PC-3 (cell line): ENCODE measurements around the gene C2orf74. TPM values are rescaled to one million over a fixed set of nuclear protein-coding genes. Genes with fewer than 3 reads are reported as not detected.

Experiments used
- ATAC-seq: fragments of 200-7000 bp; cut with Tn5 transposase; 2 replicates; pipeline ENCODE4 v1.9.1; 2020; ENCODE audit warnings: mild to moderate bottlenecking, moderate library complexity
- BruUV-seq: library from RNA; stranded (reverse); fragments of 400-500 nt; replicated peaks from 2 replicates; lab custom pipeline; 2021; lab: Mats Ljungman, UMichigan
- CTCF ChIA-PET: fragments of 300-600 bp; sonication (Branson Sonifier 250); formaldehyde crosslinking; loops from one replicate; lab custom pipeline; 2022; ENCODE audit warnings: antibody characterized with exemption; lab: Charles Lee
- POLR2A ChIA-PET: fragments of 300-600 bp; sonication (Branson Sonifier 250); formaldehyde crosslinking; loops from one replicate; lab custom pipeline; 2022; ENCODE audit warnings: antibody characterized with exemption; ENCODE audit not compliant: unreplicated experiment; lab: Charles Lee
- DNase-seq: peaks from one replicate; pipeline ENCODE4 v3.0.0-alpha.2; 2015
- H2AFZ ChIP-seq: fragments of 300-600 bp; sonication (generic); 2 replicates; pipeline ENCODE4 v1.6.0; 2016; ENCODE audit warnings: antibody characterized with exemption, low read length
- H3F3A ChIP-seq: fragments of 300-600 bp; sonication (generic); one replicate; pipeline ENCODE4 v1.6.0; 2017; ENCODE audit warnings: antibody characterized with exemption, low read length, control low read depth, mild to moderate bottlenecking; ENCODE audit not compliant: unreplicated experiment
- H3K27ac ChIP-seq: fragments of 300-600 bp; sonication (generic); 2 replicates; pipeline ENCODE4 v1.5.1; 2016; ENCODE audit warnings: mild to moderate bottlenecking, low read length
- H3K27me3 ChIP-seq: fragments of 300-600 bp; sonication (generic); 2 replicates; pipeline ENCODE4 v1.6.1; 2016; ENCODE audit warnings: low read length, mixed read lengths
- H3K36me3 ChIP-seq: fragments of 300-600 bp; sonication (generic); 2 replicates; pipeline ENCODE4 v1.6.1; 2016; ENCODE audit warnings: low read depth, mixed run types, low read length, mixed read lengths
- H3K4me1 ChIP-seq: fragments of 300-600 bp; sonication (generic); 2 replicates; pipeline ENCODE4 v1.5.1; 2016; ENCODE audit warnings: low read length; ENCODE audit not compliant: insufficient read depth
- H3K4me2 ChIP-seq: fragments of 300-600 bp; sonication (generic); 2 replicates; pipeline ENCODE4 v1.6.0; 2016; ENCODE audit warnings: low read length
- H3K4me3 ChIP-seq: fragments of 300-600 bp; sonication (generic); 2 replicates; pipeline ENCODE4 v1.5.1; 2016; ENCODE audit warnings: mild to moderate bottlenecking, low read length, mixed read lengths
- H3K79me2 ChIP-seq: fragments of 300-600 bp; sonication (generic); 2 replicates; pipeline ENCODE4 v1.6.1; 2017; ENCODE audit warnings: low read length, mixed read lengths
- H3K9ac ChIP-seq: fragments of 300-600 bp; sonication (generic); 2 replicates; pipeline ENCODE4 v1.6.0; 2016; ENCODE audit warnings: mild to moderate bottlenecking, low read length
- H3K9me2 ChIP-seq: fragments of 300-600 bp; sonication (generic); replicated peaks from 2 replicates; pipeline ENCODE4 v1.6.1; 2016; ENCODE audit warnings: mixed run types, low read length, mixed read lengths
- H3K9me3 ChIP-seq: fragments of 300-600 bp; sonication (generic); 2 replicates; pipeline ENCODE4 v1.6.1; 2016; ENCODE audit warnings: low read length, mixed read lengths
- H4K20me1 ChIP-seq: fragments of 300-600 bp; sonication (generic); 2 replicates; pipeline ENCODE4 v1.6.1; 2016; ENCODE audit warnings: low read length, mixed read lengths
- EZH2 ChIP-seq: fragments of 300-600 bp; sonication (generic); IDR thresholded peaks from one replicate; pipeline ENCODE4 v1.6.1; 2017; ENCODE audit warnings: antibody characterized with exemption, mild to moderate bottlenecking, low read length; ENCODE audit not compliant: unreplicated experiment
- EZH2phosphoT487 ChIP-seq: fragments of 300-600 bp; sonication (generic); IDR thresholded peaks from 2 replicates; pipeline ENCODE4 v1.6.1; 2018; ENCODE audit warnings: mild to moderate bottlenecking, antibody characterized with exemption, low read length, borderline replicate concordance
- intact Hi-C: fragments of 100-400 bp; cut with micrococcal nuclease; formaldehyde crosslinking; loops from 2 replicates; pipeline ENCODE4 v1.9.0; 2023
- total RNA-seq: library from RNA; depleted of rRNA; stranded (reverse); fragments of >200 nt; gene quantifications from 2 replicates; pipeline ENCODE4 v1.2.3, GENCODE V29; 2014
- TF ChIP-seq, protein P1 (sequence below): fragments of 300-600 bp; sonication (generic); conservative IDR thresholded peaks from 2 replicates; pipeline ENCODE4 v1.5.1; 2017; ENCODE audit warnings: antibody characterized with exemption, low read depth, mild to moderate bottlenecking, low read length

Gene C2orf74
- total RNA-seq, 1 experiment from 2014 or later: 16.8 TPM

DNA sequence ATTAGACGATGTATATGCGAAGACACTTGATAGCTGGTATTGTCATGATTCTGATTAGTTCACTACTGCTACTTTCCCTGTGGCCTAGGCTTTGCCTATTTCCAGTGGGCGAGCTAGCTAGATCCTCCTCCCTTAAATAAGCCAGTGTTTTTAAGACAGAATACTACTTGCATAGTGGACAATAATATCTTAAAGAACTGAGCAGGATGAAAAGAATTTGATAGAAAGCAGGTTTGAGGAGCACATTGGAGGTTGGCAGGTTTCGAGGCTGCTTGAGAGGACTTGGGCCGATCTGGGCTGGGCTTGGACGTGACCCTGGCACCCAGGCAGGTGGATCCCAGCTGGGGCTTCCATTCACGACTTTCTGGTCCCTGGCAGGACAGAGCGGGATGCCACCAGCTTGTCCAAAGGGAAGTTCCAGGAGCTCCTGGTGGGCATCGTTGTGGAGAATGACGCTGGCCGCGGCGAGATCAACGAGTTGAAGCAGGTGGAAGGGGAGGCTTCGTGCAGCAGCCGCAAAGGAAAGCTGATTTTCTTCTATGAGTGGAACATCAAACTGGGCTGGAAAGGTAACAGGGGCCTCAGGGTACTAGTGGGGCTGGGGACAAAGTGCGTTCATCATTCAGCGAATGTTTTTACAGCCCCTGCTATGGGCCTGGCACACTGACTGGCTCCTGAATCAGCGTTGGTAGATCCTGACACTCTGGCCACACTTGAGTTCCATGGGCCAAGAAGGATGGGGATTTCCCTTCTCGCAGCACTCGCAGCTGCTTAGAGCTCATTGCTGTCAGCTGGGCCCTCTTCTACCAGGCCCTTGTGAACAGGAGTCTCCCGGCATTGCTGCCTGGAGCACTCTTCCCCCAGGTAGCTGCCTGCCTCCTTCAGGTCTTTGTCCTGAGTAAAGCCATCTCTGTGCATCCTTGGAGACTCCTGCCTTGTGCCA lies 16.9 kb downstream of the C2orf74 start:
- intact Hi-C loops: no loop called here
- peaks cover 18% of the 10 kb centered on the region for H3K36me3 ChIP-seq
- H4K20me1 ChIP-seq: no peaks in the 10 kb centered on the region
- peaks cover 62% of the 10 kb centered on the region for H3K79me2 ChIP-seq
- H3K4me2 ChIP-seq: peak overlapping the region; percentile 92
- no peaks in the 10 kb centered on the region for H3F3A ChIP-seq
- H3K9me2 ChIP-seq: no peaks in the 10 kb centered on the region
- H3K9ac ChIP-seq: peak overlapping the region; percentile 99; the same call in 1 of the 2 replicates
- H3K9me3 ChIP-seq: no peaks in the 10 kb centered on the region
- ChIA-PET CTCF (interaction anchor here (0.8 kb wide), 1 partner anchor 43 kb away, joined by 3 read pairs; no protein-coding TSS in a partner anchor), POLR2A (no interaction called here)
- H3K4me3 ChIP-seq: peak overlapping the region; percentile 68
- no TSS peak for BruUV-seq
- ATAC-seq (peak; percentile 4; the same call in 1 of the 2 replicates), DNase-seq (peak; percentile 30)
- no peak overlapping the region for H2AFZ ChIP-seq
- no peak overlapping the region for H3K27ac ChIP-seq
- H3K27me3 ChIP-seq: no peaks in the 10 kb centered on the region
- H3K4me1 ChIP-seq: peaks cover 43% of the 10 kb centered on the region
- TF ChIP-seq, protein P1, sequence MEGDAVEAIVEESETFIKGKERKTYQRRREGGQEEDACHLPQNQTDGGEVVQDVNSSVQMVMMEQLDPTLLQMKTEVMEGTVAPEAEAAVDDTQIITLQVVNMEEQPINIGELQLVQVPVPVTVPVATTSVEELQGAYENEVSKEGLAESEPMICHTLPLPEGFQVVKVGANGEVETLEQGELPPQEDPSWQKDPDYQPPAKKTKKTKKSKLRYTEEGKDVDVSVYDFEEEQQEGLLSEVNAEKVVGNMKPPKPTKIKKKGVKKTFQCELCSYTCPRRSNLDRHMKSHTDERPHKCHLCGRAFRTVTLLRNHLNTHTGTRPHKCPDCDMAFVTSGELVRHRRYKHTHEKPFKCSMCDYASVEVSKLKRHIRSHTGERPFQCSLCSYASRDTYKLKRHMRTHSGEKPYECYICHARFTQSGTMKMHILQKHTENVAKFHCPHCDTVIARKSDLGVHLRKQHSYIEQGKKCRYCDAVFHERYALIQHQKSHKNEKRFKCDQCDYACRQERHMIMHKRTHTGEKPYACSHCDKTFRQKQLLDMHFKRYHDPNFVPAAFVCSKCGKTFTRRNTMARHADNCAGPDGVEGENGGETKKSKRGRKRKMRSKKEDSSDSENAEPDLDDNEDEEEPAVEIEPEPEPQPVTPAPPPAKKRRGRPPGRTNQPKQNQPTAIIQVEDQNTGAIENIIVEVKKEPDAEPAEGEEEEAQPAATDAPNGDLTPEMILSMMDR: no peak
- no peak for TF ChIP-seq EZH2
- no peak for TF ChIP-seq EZH2phosphoT487

DNA sequence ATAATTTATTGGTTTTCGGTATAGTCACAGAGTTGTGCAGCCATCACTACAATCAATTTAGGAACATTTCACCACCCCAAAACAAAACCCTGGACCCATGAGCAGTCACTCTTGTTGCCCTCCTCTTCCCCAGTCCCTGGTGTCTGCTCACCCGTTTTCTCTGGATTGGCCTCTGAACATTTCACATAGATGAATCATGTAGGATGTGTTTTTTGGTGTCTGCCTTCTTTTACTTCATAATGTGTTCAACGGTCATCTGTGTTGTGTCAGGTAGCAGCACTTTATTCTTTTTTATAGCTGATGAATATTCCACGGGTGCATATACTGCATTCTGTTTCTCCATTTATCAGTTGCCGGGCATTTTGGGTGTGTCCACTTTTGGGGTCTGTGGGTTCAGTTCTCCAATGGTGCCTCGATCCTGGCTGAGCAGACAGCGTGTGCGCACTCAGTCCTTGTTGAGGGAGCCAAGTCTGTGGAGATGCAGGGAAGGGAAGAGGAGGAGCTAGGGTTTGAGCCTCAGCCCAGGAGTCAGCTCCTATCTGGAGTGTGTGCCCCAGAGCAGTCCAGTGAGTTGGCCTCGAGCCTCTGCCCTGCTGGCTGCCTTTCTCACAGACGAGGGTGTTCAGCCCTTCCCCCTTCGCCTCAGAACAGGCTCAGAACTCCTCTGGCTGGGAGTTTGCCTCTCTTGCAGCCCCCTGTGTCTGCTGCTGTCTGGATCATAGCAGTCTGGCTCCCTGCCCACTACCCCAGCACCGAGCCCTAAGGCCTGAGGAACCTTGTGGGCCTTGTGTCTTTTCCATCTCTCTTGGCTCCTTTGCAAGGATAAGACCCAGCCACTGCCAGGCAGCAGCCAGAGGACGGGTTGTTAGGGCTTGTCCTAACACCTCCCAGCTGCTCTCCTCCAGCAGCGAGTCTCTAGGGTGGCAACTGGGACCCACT lies 18.0 kb downstream of the C2orf74 start:
- peaks cover 43% of the 10 kb centered on the region for H3K4me1 ChIP-seq
- H3K9me3 ChIP-seq: no peaks in the 10 kb centered on the region
- ATAC-seq (peak; percentile 4; the same call in 1 of the 2 replicates), DNase-seq (peak; percentile 47)
- H2AFZ ChIP-seq: no peak overlapping the region
- no peak overlapping the region for H3K9ac ChIP-seq
- H3K27me3 ChIP-seq: no peaks in the 10 kb centered on the region
- no peak for TF ChIP-seq EZH2phosphoT487
- TF ChIP-seq, protein P1: no peak
- TF ChIP-seq EZH2: no peak
- CTCF ChIA-PET: interaction anchor here (0.7 to 0.8 kb wide), 2 partner anchors 44 kb away, joined by 3 to 6 read pairs; no protein-coding TSS in a partner anchor
- H3K36me3 ChIP-seq: peaks cover 29% of the 10 kb centered on the region
- H3K4me2 ChIP-seq: peak overlapping the region; percentile 92
- H3K27ac ChIP-seq: no peak overlapping the region
- POLR2A ChIA-PET: no interaction called here
- intact Hi-C loops: no loop called here
- H3K4me3 ChIP-seq: peak overlapping the region; percentile 68
- no peaks in the 10 kb centered on the region for H4K20me1 ChIP-seq
- no TSS peak for BruUV-seq
- peaks cover 65% of the 10 kb centered on the region for H3K79me2 ChIP-seq
- H3F3A ChIP-seq: no peaks in the 10 kb centered on the region
- no peaks in the 10 kb centered on the region for H3K9me2 ChIP-seq
